ENCODE results near the gene PREPL.

The PREPL gene

DNA sequence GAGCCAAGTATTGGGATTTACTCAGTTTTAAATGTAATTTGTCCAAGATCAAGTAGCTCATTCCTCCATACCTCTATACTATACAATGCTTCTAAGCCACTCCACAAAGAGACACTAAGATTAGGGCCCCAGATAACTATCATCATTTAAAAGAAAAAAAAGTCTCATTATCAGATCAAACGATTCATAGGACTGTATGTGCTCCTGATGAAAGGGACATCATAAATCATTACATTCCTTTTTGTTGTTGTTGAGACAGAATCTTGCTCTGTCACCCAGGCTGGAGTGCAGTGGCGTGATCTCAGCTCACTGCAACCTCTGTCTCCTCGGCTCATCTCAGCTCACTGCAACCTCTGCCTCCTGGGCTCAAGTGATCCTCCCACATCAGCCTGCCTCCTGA is 88.2 kb downstream of the PREPL start:
- Histone ChIP-seq H3K27me3 (ENCODE audit: low read depth, low read length) (no peaks in the 10 kb centered on the region), H3K27ac (ENCODE audit: low read length) (no peak overlapping the region), H3K9me3 (ENCODE audit: control insufficient read depth in 1 of 2, low read length in 2 of 2) (peaks cover 0 to 6% of the 10 kb centered on the region in 2 donors), H3K36me3 (ENCODE audit: control insufficient read depth in 1 of 2, insufficient read depth in 2 of 2, low read length in 2 of 2) (no peaks in the 10 kb centered on the region), H3K4me1 (ENCODE audit: control insufficient read depth in 1 of 2, insufficient read depth in 2 of 2, low read length in 2 of 2) (peaks cover 0 to 5% of the 10 kb centered on the region in 2 donors), H3K4me3 (ENCODE audit: low read depth in 1 of 2, low read length in 2 of 2) (no peak overlapping the region)

DNA sequence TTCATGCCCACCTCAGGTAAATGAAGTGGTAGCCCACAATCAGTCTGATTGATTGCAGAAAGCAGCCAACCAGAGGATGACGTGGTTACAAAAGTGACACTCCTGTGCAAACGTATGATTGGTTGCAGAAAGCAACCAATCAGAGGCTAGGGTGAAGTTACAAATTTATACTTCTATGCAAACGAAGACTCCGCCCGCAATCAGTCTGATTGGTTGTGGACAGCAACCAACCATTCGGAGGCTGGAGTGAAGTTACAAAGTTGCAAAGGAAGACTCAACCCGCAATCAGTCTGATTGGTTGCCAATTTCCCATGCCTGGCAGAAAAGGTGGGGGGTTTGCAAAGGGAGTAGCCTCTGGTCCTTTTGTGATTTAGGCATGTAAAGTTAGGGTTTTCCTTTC is 90.0 kb downstream of the PREPL start:
- no peaks in the 10 kb centered on the region for H3K36me3 ChIP-seq (ENCODE audit: control insufficient read depth in 1 of 2, insufficient read depth in 2 of 2, low read length in 2 of 2)
- H3K4me3 ChIP-seq (ENCODE audit: low read depth in 1 of 2, low read length in 2 of 2), result no peak overlapping the region
- peaks cover 0 to 6% of the 10 kb centered on the region in 2 donors for H3K9me3 ChIP-seq (ENCODE audit: control insufficient read depth in 1 of 2, low read length in 2 of 2)
- peaks cover 0 to 7% of the 10 kb centered on the region in 2 donors for H3K4me1 ChIP-seq (ENCODE audit: control insufficient read depth in 1 of 2, insufficient read depth in 2 of 2, low read length in 2 of 2)
- no peaks in the 10 kb centered on the region for H3K27me3 ChIP-seq (ENCODE audit: low read depth, low read length)
- no peak overlapping the region for H3K27ac ChIP-seq (ENCODE audit: low read length)

DNA sequence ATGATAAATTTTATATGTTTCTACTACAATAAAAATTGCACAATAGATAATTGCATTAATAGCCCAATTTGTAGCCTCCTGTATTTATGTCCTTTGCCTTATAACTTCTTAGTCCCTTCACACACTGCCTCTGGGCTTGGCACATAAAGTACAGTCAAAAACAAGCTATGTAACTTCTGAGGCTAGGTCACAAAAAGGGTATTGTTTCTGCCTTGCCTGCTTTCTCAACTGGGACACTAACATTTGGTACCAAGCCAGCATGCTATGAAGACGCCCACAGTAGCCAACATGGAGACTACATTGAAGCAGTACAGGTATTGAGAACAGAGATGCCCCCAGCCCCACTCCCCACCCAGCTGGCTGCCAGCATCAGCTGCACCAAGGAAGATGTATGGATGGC is 91.5 kb downstream of the PREPL start:
- Histone ChIP-seq H3K27me3 (ENCODE audit: low read depth, low read length) (no peaks in the 10 kb centered on the region), H3K27ac (ENCODE audit: low read length) (no peak overlapping the region)

DNA sequence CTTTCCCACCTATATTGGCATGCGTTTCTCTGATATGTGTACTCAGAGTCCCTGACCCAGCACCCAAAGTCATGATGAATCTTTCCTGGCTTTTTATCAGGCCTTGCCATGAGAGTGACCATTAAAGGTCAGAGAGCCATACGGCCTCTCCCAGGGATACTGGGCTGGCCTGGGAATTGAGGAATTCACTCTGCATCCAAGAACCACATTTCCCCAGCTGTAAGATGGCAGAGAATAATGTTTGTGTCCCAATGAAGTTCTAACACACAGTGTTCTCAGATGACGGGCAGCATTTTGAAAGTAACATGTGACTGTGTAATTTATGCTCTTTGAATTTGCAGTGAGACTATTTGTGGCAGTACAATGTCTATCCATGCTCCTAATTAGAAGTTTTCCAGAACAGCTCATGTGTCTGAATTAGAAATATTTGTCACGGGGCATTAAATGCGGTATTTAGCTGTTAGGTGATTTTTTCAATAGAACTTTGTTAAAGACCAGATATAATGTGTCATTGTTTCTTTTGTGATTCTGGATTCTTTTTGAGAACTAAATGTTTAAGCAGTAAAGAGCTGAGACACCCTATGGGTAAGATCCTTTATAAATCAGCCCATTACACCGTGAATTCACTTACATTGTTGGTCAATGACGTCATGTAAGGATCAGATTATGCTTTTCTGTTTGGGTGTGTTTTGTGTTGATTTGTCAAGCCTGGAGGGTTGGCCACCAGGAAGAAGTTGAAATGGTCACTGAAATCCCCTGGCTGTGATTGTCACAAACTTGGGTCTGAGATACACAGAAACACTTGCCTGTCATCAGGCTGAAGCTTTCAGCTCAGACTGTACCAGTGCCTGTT is 93.3 kb downstream of the PREPL start:
- Histone ChIP-seq H3K4me1 (ENCODE audit: control insufficient read depth in 1 of 2, insufficient read depth in 2 of 2, low read length in 2 of 2) (peaks cover 0 to 7% of the 10 kb centered on the region in 2 donors), H3K36me3 (ENCODE audit: control insufficient read depth in 1 of 2, insufficient read depth in 2 of 2, low read length in 2 of 2) (no peaks in the 10 kb centered on the region), H3K4me3 (ENCODE audit: low read depth in 1 of 2, low read length in 2 of 2) (no peak overlapping the region), H3K27me3 (ENCODE audit: low read depth, low read length) (no peaks in the 10 kb centered on the region), H3K27ac (ENCODE audit: low read length) (peak overlapping the region; percentile 52), H3K9me3 (ENCODE audit: control insufficient read depth in 1 of 2, low read length in 2 of 2) (peaks cover 0 to 6% of the 10 kb centered on the region in 2 donors)

More for the DNA sequence above, 91.5 kb downstream of the PREPL start:
- Histone ChIP-seq H3K36me3 (ENCODE audit: control insufficient read depth in 1 of 2, insufficient read depth in 2 of 2, low read length in 2 of 2) (no peaks in the 10 kb centered on the region), H3K4me3 (ENCODE audit: low read depth in 1 of 2, low read length in 2 of 2) (no peak overlapping the region), H3K9me3 (ENCODE audit: control insufficient read depth in 1 of 2, low read length in 2 of 2) (peaks cover 0 to 6% of the 10 kb centered on the region in 2 donors), H3K4me1 (ENCODE audit: control insufficient read depth in 1 of 2, insufficient read depth in 2 of 2, low read length in 2 of 2) (peaks cover 0 to 7% of the 10 kb centered on the region in 2 donors)

All from muscle layer of duodenum (tissue), 2 donors.